ENCODE data around the gene GTPBP8.
"Not testable (repeated sequence)": the region's sequence is repeated elsewhere in the genome, so short reads cannot be mapped to it uniquely, and the experiment has no call there.

Gene GTPBP8

DNA sequence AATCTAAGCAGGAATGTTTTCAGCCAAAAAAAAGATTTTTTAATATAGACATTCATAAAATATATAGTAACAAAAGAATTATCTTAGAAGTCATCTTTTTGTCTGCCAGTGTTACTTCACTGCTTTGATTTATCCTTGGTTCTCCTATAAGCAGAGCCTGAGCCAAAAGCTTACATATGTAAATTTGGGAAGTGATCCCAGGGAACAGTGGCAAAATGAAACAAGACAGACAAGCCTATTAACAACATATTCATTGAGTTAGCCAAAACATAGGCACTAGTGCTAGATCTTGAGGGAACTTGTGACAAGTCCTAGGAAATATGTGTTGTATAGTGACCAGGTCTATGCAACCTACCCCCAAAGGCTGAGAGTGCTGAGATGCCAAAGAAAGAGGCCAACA lies 11.3 kb downstream of the GTPBP8 start:
- DNase-seq = no peak

DNA sequence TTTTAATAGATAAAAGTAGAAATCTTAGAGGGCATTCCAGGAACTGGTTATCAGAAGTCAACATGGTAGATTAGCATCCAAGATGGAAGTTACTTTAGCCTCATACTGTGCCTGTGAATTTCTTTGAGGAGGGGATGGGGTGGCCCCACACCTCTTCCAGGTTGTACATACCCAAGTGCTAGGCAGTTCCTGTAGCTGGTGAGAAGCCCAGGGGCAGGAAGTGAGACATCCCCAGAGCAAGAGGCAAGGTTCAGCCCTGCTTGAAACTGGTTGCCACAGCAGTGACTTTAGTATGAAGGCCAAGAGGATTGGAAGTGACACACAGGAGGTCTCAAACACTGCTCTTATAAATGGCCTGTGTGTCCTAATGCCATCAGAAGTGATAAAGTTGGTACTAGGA lies 11.9 kb downstream of the GTPBP8 start:
- no peak for DNase-seq

DNA sequence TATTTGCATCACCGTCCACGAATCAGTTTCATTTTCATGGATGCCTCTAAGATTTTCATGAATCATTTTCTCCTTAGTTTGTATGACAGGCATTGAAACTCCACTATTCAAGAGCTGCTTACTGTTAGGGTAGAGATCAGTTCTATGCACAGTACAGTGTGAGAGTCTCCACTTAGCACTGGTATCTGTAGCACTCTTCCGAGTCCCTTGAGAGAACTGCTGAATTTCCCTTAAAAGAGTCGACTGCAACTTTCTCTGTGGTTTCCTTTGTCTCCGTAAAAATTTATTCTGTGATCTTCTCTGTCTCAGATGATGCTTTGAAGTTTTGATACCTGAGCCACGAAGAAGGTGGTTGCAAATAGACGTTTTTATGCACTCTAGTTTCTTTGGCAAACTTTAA lies 14.8 kb downstream of the GTPBP8 start:
- no peak for DNase-seq

DNA sequence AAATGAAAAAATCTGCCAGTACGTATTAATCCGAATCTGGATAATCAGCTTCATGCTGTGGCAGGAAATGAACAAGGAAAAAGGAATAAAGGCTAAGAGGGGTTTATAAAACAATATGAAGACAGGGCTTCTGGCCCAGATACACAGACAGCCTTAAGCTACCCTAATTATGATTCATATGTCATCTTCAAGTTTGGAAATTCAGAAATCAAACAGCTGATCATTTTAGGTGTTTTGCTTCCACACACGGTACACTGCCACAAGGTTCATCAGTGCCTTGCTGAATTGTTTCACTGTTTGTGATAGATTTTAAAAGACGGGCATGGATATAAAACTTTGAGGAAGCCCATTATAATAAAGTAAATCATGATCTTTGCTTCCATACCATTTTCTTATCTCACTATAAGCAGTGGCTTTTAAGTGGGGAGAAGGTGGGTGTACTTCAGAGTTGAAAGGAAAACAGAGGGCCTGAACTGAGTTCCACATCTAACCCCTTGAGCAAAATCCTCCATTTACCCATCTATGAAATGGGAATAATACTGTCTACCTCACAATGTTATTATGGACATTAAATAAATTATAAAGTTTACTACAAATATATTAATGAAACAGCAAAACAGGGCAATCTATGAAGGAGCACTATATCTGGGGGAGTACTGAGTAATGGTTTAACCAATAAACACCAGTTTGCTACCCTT lies 15.7 kb downstream of the GTPBP8 start:
- DNase-seq = no peak

DNA sequence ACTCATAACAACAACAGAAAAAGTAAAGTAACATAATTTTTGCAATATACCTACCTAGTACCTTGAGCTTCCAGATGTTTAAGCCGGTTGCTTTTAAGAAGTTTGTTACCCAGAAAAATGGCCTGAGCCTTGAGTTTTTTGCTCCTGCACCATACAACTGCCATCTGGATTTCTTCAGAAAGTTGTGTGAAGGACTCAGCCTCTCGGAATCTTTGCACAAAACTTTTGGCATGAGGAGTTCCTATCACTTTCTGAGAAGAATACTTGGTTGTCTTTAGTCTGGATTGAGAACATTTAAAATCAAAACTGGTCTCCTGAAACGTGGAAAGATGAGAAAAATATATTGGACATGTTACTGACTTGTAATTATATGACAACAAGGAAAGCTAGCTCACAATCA lies 17.3 kb downstream of the GTPBP8 start:
- no peak for DNase-seq

DNA sequence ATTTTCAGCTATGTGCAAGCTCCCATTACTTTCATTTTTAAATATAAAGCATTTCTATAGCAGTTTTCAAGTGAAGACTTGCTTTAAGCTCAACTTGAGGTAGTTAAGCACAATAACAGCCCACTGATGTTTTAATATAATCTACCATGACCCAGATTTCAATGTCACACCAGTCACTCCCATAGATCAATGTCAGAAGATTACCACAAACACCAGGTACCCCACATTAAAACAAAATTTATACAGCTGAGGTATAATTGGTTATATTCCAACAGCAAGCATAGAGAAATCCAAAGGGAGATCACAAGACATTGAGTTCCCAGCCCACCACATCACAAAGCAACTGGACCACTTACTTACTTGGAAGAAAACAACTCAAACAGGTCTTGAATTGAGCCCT lies 22.8 kb downstream of the GTPBP8 start:
- no peak for DNase-seq

DNA sequence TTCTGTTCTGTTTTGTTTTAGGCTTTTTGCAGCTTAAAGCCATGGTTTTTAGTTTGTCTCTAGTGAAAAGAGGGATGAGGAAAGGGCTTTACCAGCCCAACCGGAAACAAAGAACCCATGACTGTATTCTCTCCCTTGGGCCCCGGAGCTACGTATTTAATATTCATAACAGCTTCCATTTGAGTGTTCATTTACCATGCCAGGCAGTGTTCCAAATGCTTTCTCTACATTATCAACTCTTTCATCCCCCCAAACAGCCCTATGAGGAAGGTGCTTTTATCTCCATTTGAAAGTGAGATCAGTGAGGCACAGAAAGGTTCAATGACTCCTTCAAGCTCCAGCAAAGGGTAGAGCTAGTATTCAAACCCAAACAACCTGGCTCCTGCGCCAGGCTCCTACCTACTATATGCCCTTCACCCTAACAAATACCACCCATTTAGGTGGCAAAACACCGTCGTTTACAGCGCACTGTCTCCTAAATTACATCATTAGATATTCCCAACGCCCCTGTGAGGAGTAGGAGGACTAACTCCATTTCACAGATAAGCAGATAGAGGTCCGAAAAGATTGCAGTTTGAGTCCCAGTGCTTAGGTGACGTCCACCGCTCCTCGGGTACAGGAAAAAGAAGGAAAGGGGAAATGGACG lies 27.9 kb downstream of the GTPBP8 start:
- DNase-seq = no peak

DNA sequence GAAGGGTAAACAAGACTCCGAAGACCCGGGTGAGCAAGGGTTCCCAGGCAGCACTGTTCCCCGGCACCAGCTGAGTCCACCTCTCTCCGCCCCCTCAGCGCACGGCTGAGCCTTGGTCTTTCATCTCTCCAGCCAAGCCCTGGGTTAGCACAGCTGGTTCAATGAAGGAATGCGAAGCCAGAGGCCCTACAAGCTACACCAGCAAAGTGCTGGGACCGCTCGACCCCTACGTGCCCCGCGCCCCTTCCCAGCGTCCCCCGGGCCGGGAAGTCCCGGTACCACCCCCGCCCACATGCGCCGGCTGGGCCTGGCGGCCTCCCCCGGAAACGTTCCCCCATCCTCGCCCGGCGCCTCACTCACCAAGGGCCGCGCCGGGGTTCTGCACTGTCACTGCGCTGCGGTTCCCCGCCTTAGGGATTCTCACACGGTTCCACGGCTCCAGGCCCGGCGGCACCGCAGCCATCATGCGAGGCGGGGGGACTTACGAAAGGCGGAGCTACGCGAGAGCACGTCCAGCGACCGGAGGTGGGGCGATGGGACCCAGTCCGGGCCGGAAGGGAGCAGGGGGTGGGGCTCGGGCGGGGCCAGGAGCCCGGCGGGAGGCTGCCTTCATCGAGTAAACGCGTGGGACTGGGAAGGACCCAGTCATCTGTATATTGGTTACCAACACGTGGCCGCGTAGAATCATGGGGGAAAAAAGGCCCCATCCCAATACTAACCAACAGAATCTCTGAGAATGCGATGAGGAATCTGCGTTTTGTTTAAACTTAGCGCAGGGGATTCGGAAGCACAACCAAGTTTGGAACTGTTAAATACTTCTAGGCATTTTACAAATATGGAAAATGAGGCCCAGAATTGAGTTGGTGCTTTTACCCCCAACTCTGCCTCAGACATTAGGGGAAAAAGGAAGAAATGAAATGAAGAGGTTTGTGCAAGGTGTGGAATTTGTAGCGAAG lies 28.7 kb downstream of the GTPBP8 start:
- peak; percentile 84 for DNase-seq

DNA sequence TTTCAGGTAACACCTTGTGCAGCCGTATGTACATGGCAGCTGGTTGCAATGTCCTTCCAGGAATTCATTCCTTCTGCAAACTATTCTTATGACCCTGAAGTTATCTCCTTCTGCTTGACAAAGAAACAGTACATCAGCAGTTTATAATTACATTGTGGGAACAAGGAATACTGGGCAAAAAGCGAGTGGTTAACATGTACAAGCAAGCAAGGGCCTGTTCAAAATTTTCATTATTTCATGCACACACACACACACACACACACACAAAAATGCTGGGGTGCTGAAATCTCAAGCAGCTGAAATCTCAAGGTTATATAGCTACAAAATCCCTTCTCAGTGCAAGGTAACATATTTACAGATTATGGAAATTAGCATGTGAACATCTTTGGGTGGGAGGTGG lies 30.7 kb downstream of the GTPBP8 start:
- DNase-seq = no peak

DNA sequence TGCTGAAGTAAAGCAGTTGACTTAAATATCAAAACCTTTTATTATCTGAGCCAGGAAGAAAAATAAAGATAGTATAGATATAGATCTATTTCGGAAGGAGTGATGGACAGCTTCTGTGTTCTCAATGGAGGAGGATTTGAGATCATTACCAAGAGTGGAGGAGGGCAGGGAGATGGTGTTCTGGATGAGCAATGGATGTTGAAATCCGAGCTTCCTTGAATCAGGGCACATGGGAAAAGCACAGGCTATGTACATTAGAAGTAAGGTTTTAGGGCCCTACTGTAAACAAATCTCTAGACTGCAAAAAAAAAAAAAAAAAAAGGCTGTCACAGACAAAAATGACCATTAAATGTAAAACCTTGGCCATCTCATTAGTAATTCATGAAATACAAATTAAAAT lies 43.2 kb downstream of the GTPBP8 start:
- no peak for DNase-seq

DNA sequence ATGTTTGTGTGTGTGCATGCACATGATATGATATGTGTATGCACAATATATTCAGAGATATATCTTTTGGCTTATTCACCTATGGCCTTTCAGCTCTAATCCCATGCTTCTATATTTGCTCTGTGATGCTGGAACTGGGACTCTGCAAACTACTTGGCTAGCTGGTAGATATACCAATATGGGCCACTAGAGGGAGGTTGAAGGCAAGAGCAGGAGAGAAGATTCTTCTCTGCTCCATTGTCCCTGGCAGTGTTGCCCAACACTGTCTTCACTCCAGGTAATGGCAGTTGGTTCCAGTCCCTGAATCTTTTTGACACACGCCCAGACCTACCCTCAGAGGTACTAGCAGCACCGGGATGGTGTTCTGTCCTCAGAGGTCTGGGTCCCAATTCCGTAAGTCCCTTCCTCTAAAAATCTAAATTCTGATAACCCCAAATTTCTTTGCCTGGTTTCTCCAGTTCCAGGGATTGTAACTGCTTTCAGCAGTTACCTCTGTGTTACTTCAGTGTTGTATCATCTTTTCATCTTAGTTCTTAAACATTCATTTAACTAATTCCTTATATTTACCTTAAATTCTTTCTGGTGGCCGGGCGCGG lies 44.7 kb downstream of the GTPBP8 start:
- DNase-seq = no peak

DNA sequence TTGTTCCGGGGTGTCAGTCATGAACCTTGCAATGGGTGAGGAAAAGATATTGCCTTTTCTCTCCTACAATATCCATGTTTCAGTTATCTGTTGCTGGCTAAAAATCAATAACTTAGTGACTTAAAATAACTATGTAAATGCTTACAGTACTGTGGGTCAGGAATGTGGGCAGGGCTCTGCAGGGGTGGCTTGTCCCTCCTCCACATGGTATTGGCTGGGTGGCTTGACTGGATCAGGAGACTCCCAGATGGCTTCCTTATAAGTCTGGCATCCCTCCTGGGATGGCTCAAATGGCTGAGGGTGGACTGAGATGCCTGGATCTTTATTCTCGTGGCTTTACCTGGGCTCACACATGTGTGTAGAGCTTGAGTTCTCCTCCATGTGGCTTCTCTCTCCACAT lies 47.5 kb downstream of the GTPBP8 start:
- DNase-seq = no peak

DNA sequence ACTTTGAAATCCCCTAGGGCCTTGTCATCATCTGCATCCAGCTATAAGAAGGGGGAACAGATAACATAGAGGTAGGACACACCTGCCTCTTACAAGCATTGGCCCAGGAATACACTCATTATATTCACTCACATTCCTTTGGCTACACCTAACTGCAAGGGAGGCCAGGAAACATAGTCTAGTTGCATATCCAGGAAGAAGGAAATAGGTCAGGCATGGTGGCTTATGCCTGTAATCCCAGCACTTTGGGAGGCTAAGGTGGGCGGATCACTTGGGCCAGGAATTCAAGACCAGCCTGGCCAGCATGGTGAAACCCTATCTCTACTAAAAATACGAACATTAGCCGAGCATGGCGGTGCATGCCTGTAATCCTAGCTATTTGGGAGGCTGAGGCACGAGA lies 48.8 kb downstream of the GTPBP8 start:
- DNase-seq = no peak

DNA sequence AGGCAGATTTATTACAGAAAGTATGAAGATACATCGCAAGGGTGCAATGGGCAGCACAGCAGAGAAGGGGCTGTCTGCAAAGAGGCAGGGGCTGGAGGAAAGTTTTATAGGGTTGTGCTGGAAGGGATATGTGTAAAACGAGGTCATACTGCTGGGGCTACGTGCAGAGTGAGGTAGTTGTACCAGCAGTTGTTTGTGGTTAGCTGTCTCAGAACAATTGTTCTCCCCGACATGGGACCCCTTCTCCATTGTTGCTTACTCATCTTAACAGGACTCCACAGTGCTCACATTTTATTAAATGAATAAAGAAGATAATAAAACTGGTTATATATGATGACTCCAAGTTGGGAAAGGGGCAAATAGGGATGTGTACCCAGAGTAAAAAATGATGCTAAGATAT lies 49.4 kb downstream of the GTPBP8 start:
- no peak for DNase-seq

DNA sequence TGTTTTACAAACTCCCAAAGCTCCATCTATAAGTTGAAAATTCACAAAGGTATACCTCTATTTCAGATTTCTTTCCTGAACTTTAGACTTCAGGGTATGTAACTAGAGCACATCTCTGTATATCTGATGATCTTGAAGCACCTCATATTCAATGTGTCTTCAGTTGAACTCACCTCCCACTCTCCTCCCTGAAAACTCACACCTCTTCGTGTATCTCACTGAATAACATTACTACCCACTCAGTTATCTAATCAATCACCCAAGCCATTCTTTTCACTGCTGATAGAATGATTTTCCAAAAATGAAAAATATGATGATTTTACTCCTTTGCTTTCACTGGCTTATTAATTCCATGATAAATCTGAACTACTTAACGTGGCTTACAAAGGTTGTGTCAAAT lies 52.9 kb downstream of the GTPBP8 start:
- DNase-seq = no peak

DNA sequence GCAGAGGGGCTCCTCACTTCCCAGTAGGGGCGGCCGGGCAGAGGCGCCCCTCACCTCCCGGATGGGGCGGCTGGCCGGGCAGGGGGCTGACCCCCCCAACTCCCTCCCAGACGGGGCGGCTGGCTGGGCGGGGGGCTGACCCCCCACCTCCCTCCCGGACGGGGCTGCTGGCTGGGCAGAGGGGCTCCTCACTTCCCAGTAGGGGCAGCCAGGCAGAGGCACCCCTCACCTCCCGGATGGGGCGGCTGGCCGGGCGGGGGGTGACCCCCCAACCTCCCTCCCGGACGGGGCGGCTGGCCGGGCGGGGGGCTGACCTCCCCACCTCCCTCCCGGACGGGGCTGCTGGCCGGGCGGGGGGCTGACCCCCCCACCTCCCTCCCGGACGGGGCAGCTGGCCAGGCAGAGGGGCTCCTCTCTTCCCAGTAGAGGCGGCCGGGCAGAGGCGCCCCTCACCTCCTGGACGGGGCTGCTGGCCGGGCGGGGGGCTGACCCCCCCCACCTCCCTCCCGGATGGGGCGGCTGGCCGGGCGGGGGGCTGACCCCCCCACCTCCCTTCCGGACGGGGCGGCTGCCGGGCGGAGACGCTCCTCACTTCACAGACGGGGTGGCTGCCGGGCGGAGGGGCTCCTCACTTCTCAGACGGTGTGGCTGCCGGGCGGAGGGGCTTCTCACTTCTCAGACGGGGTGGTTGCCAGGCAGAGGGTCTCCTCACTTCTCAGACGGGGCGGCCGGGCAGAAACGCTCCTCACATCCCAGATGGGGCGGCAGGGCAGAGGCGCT lies 55.6 kb downstream of the GTPBP8 start:
- DNase-seq = not testable (repeated sequence)

DNA sequence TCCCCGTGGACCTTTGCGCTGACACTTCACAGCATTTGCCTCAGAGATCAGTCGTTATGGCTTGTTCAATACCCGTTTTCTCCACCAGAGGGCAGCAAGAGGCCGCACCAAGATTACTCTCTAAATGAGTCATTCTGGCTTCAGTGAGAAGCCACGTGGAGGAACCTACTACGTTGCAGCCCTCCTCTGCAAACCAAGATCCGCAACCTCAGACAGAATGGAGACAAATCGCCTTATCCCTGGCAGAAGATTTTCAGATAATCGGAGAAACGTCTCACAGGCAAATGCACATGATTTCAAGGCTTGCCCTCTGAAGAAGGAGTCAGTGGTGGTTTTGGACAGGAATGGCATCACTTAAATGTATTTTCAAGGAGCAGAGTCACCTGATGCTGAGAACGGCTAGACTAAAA lies 60.5 kb downstream of the GTPBP8 start:
- DNase-seq = no peak

Data from activated gamma-delta T cell (primary cell).